Dendritic cell treated with granulocyte-macrophage colony-stimulating factor and Interleukin-4, amounts not matched to agents 40 ng/mL and 50 ng/mL, for 4 days (primary cell): ENCODE results near the gene ZNF800.
A peak's percentile ranks its signal among the peaks of the same experiment; 100 is the strongest.
"Not testable (repeated sequence)": the region's sequence is repeated elsewhere in the genome, so short reads cannot be mapped to it uniquely, and the experiment has no call there.

Experiments used
- H3K27ac Mint-ChIP-seq: one replicate; pipeline ENCODE4 v1.8.0; 2022; ENCODE audit warnings: mild to moderate bottlenecking, mixed read lengths
- H3K27me3 Mint-ChIP-seq: one replicate; pipeline ENCODE4 v1.8.0; 2022; ENCODE audit warnings: mild to moderate bottlenecking, mixed read lengths
- H3K36me3 Mint-ChIP-seq: one replicate; pipeline ENCODE4 v1.8.0; 2022; ENCODE audit warnings: low read depth, mixed read lengths
- H3K4me1 Mint-ChIP-seq: one replicate; pipeline ENCODE4 v1.8.0; 2022; ENCODE audit warnings: low read depth, mixed read lengths
- H3K4me3 Mint-ChIP-seq: one replicate; pipeline ENCODE4 v1.8.0; 2022; ENCODE audit warnings: mild to moderate bottlenecking, moderate library complexity, mixed read lengths
- H3K9me3 Mint-ChIP-seq: one replicate; pipeline ENCODE4 v1.8.0; 2022; ENCODE audit warnings: mixed read lengths
- intact Hi-C: fragments of 100-400 bp; cut with micrococcal nuclease; formaldehyde crosslinking; loops from one replicate; pipeline ENCODE4 v1.15.0; 2022

ZNF800 gene, protein sequence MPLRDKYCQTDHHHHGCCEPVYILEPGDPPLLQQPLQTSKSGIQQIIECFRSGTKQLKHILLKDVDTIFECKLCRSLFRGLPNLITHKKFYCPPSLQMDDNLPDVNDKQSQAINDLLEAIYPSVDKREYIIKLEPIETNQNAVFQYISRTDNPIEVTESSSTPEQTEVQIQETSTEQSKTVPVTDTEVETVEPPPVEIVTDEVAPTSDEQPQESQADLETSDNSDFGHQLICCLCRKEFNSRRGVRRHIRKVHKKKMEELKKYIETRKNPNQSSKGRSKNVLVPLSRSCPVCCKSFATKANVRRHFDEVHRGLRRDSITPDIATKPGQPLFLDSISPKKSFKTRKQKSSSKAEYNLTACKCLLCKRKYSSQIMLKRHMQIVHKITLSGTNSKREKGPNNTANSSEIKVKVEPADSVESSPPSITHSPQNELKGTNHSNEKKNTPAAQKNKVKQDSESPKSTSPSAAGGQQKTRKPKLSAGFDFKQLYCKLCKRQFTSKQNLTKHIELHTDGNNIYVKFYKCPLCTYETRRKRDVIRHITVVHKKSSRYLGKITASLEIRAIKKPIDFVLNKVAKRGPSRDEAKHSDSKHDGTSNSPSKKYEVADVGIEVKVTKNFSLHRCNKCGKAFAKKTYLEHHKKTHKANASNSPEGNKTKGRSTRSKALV

DNA sequence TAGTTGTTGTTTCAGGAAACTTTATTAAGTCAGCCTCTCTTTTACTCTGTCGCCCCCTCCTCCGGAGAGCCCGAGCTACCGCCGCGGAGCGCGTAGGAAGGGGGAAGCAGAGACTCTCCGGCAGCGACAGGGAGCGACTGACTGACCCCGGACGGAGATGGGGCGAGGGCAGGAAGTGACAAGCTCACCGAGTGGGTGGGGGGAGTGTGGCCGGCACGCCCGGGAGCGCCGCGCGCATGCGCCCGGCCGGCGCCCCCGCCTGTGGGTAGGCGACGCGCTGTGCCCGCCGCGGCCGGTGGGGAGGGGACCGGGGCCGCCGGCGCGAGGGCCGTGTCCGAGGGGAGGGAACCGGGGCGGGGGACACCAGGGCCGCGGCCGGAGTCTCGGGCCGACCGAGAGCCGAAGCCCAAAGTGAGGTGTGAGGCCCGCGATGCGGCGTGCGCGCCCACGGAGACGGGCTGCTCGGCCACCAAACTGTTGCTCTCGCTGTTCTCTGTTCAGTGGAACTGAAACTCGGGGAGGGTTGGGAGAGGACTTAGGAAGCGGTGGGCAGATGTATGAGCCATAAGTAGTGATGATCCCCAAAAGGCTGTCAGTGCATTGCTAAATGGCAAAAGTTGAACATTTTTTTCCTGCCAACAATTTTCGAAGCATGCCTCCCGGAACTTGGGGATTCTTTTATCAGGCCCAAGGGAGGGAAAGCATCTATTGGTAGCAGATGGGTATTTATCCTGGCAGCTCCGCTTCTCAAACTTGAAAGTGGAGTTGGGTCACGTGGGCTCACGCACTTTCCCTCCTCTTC lies at the start of gene ZNF800:
TSS of gene ZNF800 (minus strand) at position 143 of the 802 bp plus-strand sequence. CDS start 1,151 bp downstream, outside the sequence.
- Mint-ChIP-seq H3K4me3 (peak within 1 kb of the TSS; percentile 91), H3K27ac (peak within 1 kb of the TSS; percentile 98), H3K9me3 (no peaks in the 10 kb centered on the region), H3K4me1 (peaks cover 50% of the 10 kb centered on the region), H3K36me3 (peaks cover 47% of the 10 kb centered on the region), H3K27me3 (peaks cover 7% of the 10 kb centered on the region)
- intact Hi-C loops: loop anchor here (2.0 to 5.0 kb wide), 2 partner anchors 196 to 265 kb away; partner anchors contain the start of gene ARF5

DNA sequence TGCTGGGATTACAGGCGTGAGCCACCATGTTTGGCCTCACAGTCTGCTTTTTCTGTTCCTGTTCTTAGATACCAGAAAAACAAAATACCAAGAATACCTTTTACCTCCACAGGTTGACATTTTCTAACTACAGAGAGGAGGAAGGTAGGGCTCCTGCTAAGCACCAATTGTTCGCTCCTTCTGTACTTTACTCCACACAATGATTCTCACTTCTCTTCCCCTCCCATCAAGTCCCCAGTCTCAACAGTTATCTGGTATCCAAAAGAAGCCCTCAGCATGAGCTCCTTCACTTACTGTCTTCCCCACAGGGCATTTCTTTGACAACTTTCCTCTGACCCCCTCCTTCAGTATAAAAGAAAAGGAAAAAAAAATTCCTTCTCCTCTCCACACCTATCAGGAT lies 47.7 kb upstream of the ZNF800 start:
- Mint-ChIP-seq H3K27me3 (peaks cover 39% of the 10 kb centered on the region), H3K9me3 (no peaks in the 10 kb centered on the region), H3K4me1 (no peaks in the 10 kb centered on the region), H3K27ac (no peak overlapping the region), H3K36me3 (no peaks in the 10 kb centered on the region), H3K4me3 (no peak overlapping the region)
- intact Hi-C loops: loop anchor here (5.0 kb wide), 1 partner anchor 93 kb away; no protein-coding TSS in a partner anchor

DNA sequence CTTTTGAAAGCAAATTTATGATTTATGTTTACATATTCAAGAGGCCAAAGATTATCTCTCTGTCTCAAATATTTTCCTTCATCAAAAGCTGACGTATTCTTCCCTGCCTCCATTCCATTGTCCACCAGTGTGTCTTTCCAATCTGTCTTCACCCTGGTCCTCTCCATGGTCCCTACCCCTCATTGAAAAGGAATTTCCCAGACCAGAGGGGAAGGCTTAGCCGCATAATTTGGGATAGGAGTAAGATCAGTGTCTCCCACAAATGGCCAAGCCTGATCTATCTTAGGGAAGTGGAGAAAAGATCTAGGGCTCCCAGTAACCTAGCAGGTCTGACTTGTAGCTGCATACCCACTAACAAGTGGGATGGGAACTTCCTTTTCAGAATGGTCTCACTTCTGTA lies 46.3 kb upstream of the ZNF800 start:
- intact Hi-C loops: no loop called here
- Mint-ChIP-seq H3K4me1 (no peaks in the 10 kb centered on the region), H3K9me3 (no peaks in the 10 kb centered on the region), H3K4me3 (no peak overlapping the region), H3K27me3 (peaks cover 42% of the 10 kb centered on the region), H3K36me3 (no peaks in the 10 kb centered on the region), H3K27ac (no peak overlapping the region)

DNA sequence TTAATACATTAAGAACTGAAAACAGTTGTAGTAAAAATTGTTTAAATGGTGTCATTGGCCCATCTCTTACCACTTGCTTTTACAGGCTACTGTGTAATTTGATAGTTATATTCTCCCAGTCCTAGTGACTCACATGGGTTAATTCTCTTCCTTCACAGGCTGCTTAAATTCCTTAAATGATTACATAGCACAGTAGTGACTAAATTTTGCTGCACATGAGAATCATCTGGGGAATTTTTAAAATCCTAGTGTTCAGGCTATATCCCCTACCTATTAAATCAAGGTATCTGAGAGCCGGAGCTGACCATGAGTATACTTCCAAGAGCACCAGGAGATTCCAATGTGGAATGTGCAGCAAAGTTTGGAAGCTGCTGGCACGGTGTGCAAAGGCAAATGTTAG lies 45.3 kb upstream of the ZNF800 start:
- Mint-ChIP-seq H3K27ac (no peak overlapping the region), H3K4me1 (no peaks in the 10 kb centered on the region), H3K36me3 (no peaks in the 10 kb centered on the region), H3K9me3 (no peaks in the 10 kb centered on the region), H3K4me3 (no peak overlapping the region), H3K27me3 (peaks cover 38% of the 10 kb centered on the region)
- intact Hi-C loops: no loop called here

DNA sequence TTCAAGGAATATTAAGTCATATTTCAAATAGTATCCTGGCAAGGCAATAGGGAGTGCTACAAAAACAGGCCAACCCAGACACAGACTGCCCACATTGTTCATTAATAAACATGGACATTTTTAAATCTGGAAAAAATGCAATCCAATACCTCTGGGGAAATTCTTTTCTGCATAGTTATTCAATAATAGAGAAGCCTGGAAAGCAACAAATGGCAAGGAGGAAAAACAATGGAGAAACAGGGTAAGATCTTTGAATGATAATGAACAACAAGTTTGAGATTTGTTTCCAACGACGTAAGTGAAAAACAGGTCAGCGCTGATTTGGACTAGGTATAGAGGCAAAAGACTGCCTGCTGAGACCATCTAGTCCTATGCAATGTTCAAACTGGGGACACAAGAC lies 44.7 kb upstream of the ZNF800 start:
- Mint-ChIP-seq H3K27me3 (peaks cover 33% of the 10 kb centered on the region), H3K9me3 (no peaks in the 10 kb centered on the region), H3K4me1 (no peaks in the 10 kb centered on the region), H3K36me3 (no peaks in the 10 kb centered on the region), H3K4me3 (no peak overlapping the region), H3K27ac (no peak overlapping the region)
- intact Hi-C loops: no loop called here

DNA sequence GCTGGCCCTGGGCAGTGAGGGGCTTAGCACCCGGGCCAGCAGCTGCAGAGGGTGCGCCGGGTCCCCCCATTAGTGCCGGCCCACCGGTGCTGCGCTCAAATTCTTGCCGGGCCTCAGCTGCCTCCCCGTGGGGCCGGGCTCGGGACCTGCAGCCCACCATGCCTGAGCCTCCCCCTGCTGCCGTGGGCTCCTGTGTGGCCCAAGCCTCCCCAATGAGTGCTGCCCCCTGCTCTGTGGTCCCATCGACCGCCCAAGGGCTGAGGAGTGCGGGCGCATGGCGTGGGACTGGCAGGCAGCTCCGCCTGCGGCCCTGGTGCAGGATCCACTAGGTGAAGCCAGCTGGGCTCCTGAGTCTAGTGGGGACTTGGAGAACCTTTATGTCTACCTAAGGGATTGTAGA lies 36.8 kb upstream of the ZNF800 start:
- H3K4me3 Mint-ChIP-seq, H3K4me1 Mint-ChIP-seq, H3K9me3 Mint-ChIP-seq, intact Hi-C loops, H3K27ac Mint-ChIP-seq, H3K36me3 Mint-ChIP-seq: not testable (repeated sequence)
- peaks cover 40% of the 10 kb centered on the region for H3K27me3 Mint-ChIP-seq

DNA sequence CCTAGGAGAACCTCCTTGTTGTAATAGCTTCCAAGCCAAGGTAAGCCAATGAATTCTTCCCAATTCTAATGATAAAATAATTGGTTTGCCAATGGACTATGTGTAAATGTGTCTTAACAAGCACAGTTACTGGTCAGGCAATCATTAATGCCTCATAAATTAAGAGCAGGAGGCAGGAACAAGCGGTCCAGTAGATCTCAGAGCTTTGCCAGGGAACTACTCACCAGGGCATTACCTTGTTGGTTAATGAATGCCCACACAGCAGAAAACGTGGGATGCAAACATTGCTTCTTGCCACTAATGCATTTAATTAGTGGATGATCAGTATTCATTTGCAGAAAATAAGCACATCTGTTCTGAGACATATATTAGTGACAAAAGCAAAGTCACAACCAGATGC lies 26.7 kb upstream of the ZNF800 start:
- Mint-ChIP-seq H3K27me3 (peaks cover 59% of the 10 kb centered on the region), H3K4me1 (peaks cover 5% of the 10 kb centered on the region), H3K4me3 (no peak overlapping the region), H3K27ac (no peak overlapping the region), H3K36me3 (no peaks in the 10 kb centered on the region), H3K9me3 (no peaks in the 10 kb centered on the region)
- intact Hi-C loops: no loop called here

DNA sequence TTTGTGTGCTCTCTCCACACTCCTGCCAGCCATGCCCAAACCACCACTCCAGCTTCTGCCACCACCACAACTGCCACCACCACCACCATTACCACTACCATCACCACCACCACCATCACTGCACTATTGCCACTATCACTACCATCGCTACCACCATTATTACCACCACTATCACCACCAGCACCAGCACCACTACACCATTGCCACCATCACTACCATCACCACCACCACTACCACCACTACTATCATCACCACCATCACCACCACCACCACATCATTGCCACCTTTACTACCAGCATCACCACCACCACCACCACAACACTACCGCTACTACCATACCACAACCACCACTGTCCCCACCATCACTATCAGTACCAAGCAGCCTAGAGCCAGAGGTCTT lies 26.0 kb upstream of the ZNF800 start:
- no peak overlapping the region for H3K4me3 Mint-ChIP-seq
- no peak overlapping the region for H3K27ac Mint-ChIP-seq
- H3K4me1 Mint-ChIP-seq: peaks cover 12% of the 10 kb centered on the region
- no peaks in the 10 kb centered on the region for H3K36me3 Mint-ChIP-seq
- H3K27me3 Mint-ChIP-seq: peaks cover 56% of the 10 kb centered on the region
- intact Hi-C loops: no loop called here
- no peaks in the 10 kb centered on the region for H3K9me3 Mint-ChIP-seq

DNA sequence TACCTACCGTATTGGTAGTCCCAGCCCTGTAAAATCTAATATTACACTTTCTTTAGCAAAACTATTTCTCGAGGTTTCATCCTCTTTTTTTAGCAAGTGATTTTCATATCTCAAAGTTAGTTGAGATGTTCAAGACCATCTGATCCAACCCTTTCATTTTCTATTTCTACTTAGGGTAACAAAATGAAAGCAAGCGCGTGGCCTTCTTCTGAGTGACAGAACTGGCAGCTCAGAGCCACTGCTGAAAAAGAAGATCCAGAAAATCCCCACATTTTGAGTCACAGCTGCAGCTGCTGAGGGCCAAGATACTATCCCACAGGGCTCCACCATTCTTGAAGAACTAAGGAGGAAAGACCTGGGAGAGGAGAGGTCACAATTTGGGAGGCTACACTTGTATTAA lies 24.8 kb upstream of the ZNF800 start:
- Mint-ChIP-seq H3K36me3 (no peaks in the 10 kb centered on the region), H3K4me1 (peaks cover 20% of the 10 kb centered on the region), H3K27ac (no peak overlapping the region), H3K4me3 (no peak overlapping the region), H3K9me3 (no peaks in the 10 kb centered on the region), H3K27me3 (peaks cover 51% of the 10 kb centered on the region)
- intact Hi-C loops: no loop called here

DNA sequence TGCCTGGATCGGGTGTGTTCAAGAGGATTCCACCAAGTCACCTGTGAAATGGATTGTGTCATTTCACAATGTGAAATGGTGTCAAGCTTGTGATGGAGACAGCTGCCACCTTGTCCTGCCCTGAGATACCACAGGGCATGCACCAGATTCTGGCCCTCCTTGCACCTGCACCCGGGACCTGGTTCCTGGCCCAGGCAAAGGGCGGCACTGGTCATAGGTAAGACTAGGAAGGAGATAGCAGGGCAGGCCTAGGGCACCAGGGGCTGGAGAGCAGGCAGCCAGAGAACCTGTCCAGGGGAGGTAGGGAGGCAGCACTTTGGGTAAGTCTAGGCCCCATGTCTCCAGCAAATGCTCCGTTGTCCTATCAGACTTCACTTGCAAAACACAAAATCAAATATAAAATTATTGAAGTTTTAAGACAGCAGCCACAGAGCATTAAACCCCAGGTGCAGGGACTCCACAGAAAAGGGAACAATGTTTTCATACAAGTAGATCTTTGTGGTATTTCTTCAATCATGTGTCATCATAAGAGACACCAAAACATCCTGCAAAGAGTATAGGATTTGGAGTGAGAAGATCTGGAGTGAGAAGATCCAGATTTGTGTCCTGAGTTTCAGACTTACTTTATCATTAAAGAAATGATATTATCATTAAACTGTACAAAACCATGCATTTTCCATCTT lies 22.7 kb upstream of the ZNF800 start:
- H3K27ac Mint-ChIP-seq: no peak overlapping the region
- H3K4me1 Mint-ChIP-seq: peaks cover 28% of the 10 kb centered on the region
- intact Hi-C loops: no loop called here
- no peak overlapping the region for H3K4me3 Mint-ChIP-seq
- no peaks in the 10 kb centered on the region for H3K36me3 Mint-ChIP-seq
- peaks cover 62% of the 10 kb centered on the region for H3K27me3 Mint-ChIP-seq
- no peaks in the 10 kb centered on the region for H3K9me3 Mint-ChIP-seq

DNA sequence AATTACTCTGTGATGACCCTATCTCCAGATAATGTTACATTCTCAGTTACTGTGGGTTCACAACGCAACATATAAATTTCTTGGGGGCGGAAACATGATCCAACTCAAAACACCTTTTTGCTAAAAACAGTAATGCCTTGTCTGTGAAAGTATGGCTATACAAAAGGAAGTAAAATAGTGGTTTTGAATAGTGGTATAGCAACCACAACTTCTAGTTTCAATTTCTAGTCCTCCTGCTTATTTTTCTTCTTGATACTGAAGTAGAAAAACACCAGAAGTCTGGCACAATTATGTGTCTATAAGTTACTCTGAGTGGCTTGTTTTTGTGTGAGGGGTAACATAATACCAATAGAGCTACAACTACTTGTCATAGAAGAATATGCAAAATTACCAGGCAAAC lies 21.5 kb upstream of the ZNF800 start:
- H3K4me3 Mint-ChIP-seq: no peak overlapping the region
- peaks cover 28% of the 10 kb centered on the region for H3K4me1 Mint-ChIP-seq
- H3K27ac Mint-ChIP-seq: no peak overlapping the region
- H3K9me3 Mint-ChIP-seq: no peaks in the 10 kb centered on the region
- intact Hi-C loops: no loop called here
- no peaks in the 10 kb centered on the region for H3K36me3 Mint-ChIP-seq
- peaks cover 62% of the 10 kb centered on the region for H3K27me3 Mint-ChIP-seq

DNA sequence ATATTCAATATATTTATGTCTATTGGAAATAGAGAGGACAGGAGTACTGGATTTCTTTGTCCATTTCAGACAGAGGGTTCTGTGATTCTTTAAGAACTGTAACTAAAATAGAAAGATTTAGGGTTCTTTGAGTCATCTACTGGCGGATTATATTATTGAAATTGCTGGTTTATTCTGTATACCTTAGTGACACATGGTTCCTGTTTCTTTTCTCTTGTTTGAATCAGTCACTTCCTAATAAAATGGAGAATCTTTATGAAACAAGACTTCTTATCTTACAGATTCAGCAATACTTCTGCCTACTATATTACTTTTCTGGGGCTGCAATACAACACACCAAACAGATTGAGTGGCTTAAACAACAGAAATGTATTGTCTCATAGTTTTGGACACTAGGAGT lies 20.8 kb upstream of the ZNF800 start:
- Mint-ChIP-seq H3K27ac (no peak overlapping the region), H3K27me3 (peaks cover 62% of the 10 kb centered on the region), H3K36me3 (no peaks in the 10 kb centered on the region), H3K9me3 (no peaks in the 10 kb centered on the region), H3K4me1 (peaks cover 28% of the 10 kb centered on the region), H3K4me3 (no peak overlapping the region)
- intact Hi-C loops: no loop called here

DNA sequence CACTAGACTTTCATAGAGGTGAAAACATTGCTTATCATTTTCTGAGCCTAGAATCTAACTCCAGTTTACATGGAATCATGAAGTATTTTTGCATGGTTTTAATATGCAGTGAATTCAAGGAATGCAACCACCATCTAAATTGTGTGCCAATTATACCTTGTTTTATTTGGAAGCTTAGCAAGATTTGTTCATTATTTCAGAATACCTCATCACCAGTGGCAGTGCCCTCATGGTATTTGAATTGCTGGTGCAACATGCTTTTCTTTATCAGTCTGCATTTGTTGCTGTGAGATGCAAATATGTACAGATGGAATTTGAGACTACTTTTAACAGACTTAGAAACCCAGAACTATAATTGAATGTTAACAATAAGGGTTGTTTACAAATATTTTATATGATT lies 18.7 kb upstream of the ZNF800 start:
- Mint-ChIP-seq H3K36me3 (no peaks in the 10 kb centered on the region), H3K4me1 (peaks cover 28% of the 10 kb centered on the region), H3K4me3 (no peak overlapping the region), H3K9me3 (no peaks in the 10 kb centered on the region), H3K27ac (no peak overlapping the region), H3K27me3 (peaks cover 50% of the 10 kb centered on the region)
- intact Hi-C loops: no loop called here
